ENCODE results near the gene CEACAM7. TPM values are rescaled to one million over a fixed set of nuclear protein-coding genes. Genes with fewer than 3 reads are reported as not detected.

CEACAM7 gene
- total and polyA plus RNA-seq, 2 donors (not counting 1 experiment from before 2014, with no cell fraction given) = not detected

GRCh38 chr19:41652250-41652649 is 35.8 kb downstream of the CEACAM7 start:
- ChIA-PET CTCF (interaction anchor here (0.6 to 6.6 kb wide), 3 partner anchors 12 to 1857 kb away, joined by 3 to 60 read pairs (median 4); no protein-coding TSS in a partner anchor), POLR2A (no interaction called here)
- Histone ChIP-seq H3K27me3 (replicated peaks in 1 of 4; ENCODE audit: control extremely low read depth in 1 of 4, control insufficient read depth in 3 of 4, insufficient read depth in 4 of 4, low read length in 3 of 4) (peaks cover 0 to 36% (median 14%) of the 10 kb centered on the region in 4 experiments), H3K9me3 (ENCODE audit: control extremely low read depth in 1 of 3, control insufficient read depth in 2 of 3, insufficient read depth in 1 of 3, low read length in 2 of 3) (peaks cover 0 to 4% (median 3%) of the 10 kb centered on the region in 3 donors), H2AFZ (ENCODE audit: insufficient read depth, low read depth, low read length, poor library complexity, severe bottlenecking) (no peak overlapping the region), H3K4me1 (ENCODE audit: control insufficient read depth in 2 of 2, insufficient read depth in 2 of 2, low read length in 2 of 2) (no peaks in the 10 kb centered on the region), H3K36me3 (replicated peaks in 1 of 2; ENCODE audit: control extremely low read depth in 1 of 2, control insufficient read depth in 1 of 2, extremely low read depth in 1 of 2, insufficient read depth in 2 of 2, low read length in 1 of 2) (no peaks in the 10 kb centered on the region), H3K4me2 (replicated peaks; ENCODE audit: low read depth, low read length, poor library complexity, severe bottlenecking) (no peak overlapping the region), H3K79me2 (ENCODE audit: control insufficient read depth, insufficient read depth, low read length) (no peaks in the 10 kb centered on the region), H3K9ac (ENCODE audit: low read length) (no peak overlapping the region), H3K27ac (ENCODE audit: low read length in 2 of 2) (no peak overlapping the region), H4K20me1 (ENCODE audit: control insufficient read depth, insufficient read depth, low read length, poor library complexity, severe bottlenecking) (no peaks in the 10 kb centered on the region), H3K4me3 (ENCODE audit: control extremely low read depth in 1 of 5, extremely low read depth in 1 of 5, insufficient read depth in 1 of 5, low read depth in 2 of 5, low read length in 4 of 5) (no peak overlapping the region)
- intact Hi-C loops (cut with micrococcal nuclease) = no loop called here
- no peak overlapping the region for H3K27ac Mint-ChIP-seq
- peaks cover 66% of the 10 kb centered on the region for H3K27me3 Mint-ChIP-seq
- H3K4me1 Mint-ChIP-seq = no peaks in the 10 kb centered on the region
- ATAC-seq (ENCODE audit: low read depth) = no peak
- TF ChIP-seq EZH2 (IDR thresholded peaks at IDR 0.05; ENCODE audit: borderline replicate concordance, insufficient read depth, low read depth, low read length, poor library complexity, severe bottlenecking) = no peak
- no peak for TF ChIP-seq CTCF (IDR thresholded peaks at IDR 0.05)
- 75% methylated on average over 2 of the region's 5 CpGs for WGBS (ENCODE audit: insufficient coverage)
- DNase-seq = no peak
- peaks cover 3% of the 10 kb centered on the region for H3K9me3 Mint-ChIP-seq (ENCODE audit: insufficient read depth)
- H3K4me3 Mint-ChIP-seq = no peak overlapping the region

GRCh38 chr19:41649827-41650226 is 38.2 kb downstream of the CEACAM7 start:
- CTCF ChIA-PET = interaction anchor here (6.6 kb wide), 1 partner anchor 9 kb away, joined by 60 read pairs; no protein-coding TSS in a partner anchor
- H3K4me1 ChIP-seq (ENCODE audit: control insufficient read depth in 2 of 2, insufficient read depth in 2 of 2, low read length in 2 of 2) = no peaks in the 10 kb centered on the region
- H3K36me3 ChIP-seq (replicated peaks in 1 of 2; ENCODE audit: control extremely low read depth in 1 of 2, control insufficient read depth in 1 of 2, extremely low read depth in 1 of 2, insufficient read depth in 2 of 2, low read length in 1 of 2) = no peaks in the 10 kb centered on the region
- no peak overlapping the region for H3K9ac ChIP-seq (ENCODE audit: low read length)
- no peak overlapping the region for H3K4me2 ChIP-seq (replicated peaks; ENCODE audit: low read depth, low read length, poor library complexity, severe bottlenecking)
- 92% methylated on average over 2 of the region's 3 CpGs for WGBS (ENCODE audit: insufficient coverage)
- Mint-ChIP-seq H3K4me1 (no peaks in the 10 kb centered on the region), H3K27ac (no peak overlapping the region), H3K4me3 (no peak overlapping the region), H3K9me3 (ENCODE audit: insufficient read depth) (peaks cover 3% of the 10 kb centered on the region), H3K27me3 (peaks cover 53% of the 10 kb centered on the region)
- no peak overlapping the region for H2AFZ ChIP-seq (ENCODE audit: insufficient read depth, low read depth, low read length, poor library complexity, severe bottlenecking)
- no peak for DNase-seq
- H3K27me3 ChIP-seq (replicated peaks in 1 of 4; ENCODE audit: control extremely low read depth in 1 of 4, control insufficient read depth in 3 of 4, insufficient read depth in 4 of 4, low read length in 3 of 4) = peaks cover 0 to 36% (median 13%) of the 10 kb centered on the region in 4 experiments
- H3K9me3 ChIP-seq (ENCODE audit: control extremely low read depth in 1 of 3, control insufficient read depth in 2 of 3, insufficient read depth in 1 of 3, low read length in 2 of 3) = peaks cover 0 to 4% (median 3%) of the 10 kb centered on the region in 3 donors
- H4K20me1 ChIP-seq (ENCODE audit: control insufficient read depth, insufficient read depth, low read length, poor library complexity, severe bottlenecking) = no peaks in the 10 kb centered on the region
- TF ChIP-seq CTCF (IDR thresholded peaks at IDR 0.05) (no peak), EZH2 (IDR thresholded peaks at IDR 0.05; ENCODE audit: borderline replicate concordance, insufficient read depth, low read depth, low read length, poor library complexity, severe bottlenecking) (no peak)
- intact Hi-C loops (cut with micrococcal nuclease) = no loop called here
- ATAC-seq (ENCODE audit: low read depth) = no peak
- H3K79me2 ChIP-seq (ENCODE audit: control insufficient read depth, insufficient read depth, low read length) = no peaks in the 10 kb centered on the region
- H3K27ac ChIP-seq (ENCODE audit: low read length in 2 of 2) = no peak overlapping the region
- H3K4me3 ChIP-seq (ENCODE audit: control extremely low read depth in 1 of 5, extremely low read depth in 1 of 5, insufficient read depth in 1 of 5, low read depth in 2 of 5, low read length in 4 of 5) = no peak overlapping the region
- POLR2A ChIA-PET = no interaction called here

Measured in B cell (primary cell).